ENCODE results near the gene IPP.
A peak's percentile ranks its signal among the peaks of the same experiment; 100 is the strongest.
"Not testable (repeated sequence)": the region's sequence is repeated elsewhere in the genome, so short reads cannot be mapped to it uniquely, and the experiment has no call there.

The IPP gene

GRCh38 chr1:45755697-45756096 is 5.2 kb upstream of the IPP start:
- H3K9me3 Mint-ChIP-seq: peaks cover 14% of the 10 kb centered on the region
- no peak for DNase-seq (ENCODE audit: low spot score)
- peaks cover 15% of the 10 kb centered on the region for H3K27me3 Mint-ChIP-seq (ENCODE audit: low read depth)
- H3K4me3 Mint-ChIP-seq: no peak overlapping the region
- peaks cover 4% of the 10 kb centered on the region for H3K4me1 Mint-ChIP-seq (ENCODE audit: low read depth)
- no peaks in the 10 kb centered on the region for H3K36me3 Mint-ChIP-seq (ENCODE audit: low read depth)
- H3K27ac Mint-ChIP-seq: no peak overlapping the region

DNA sequence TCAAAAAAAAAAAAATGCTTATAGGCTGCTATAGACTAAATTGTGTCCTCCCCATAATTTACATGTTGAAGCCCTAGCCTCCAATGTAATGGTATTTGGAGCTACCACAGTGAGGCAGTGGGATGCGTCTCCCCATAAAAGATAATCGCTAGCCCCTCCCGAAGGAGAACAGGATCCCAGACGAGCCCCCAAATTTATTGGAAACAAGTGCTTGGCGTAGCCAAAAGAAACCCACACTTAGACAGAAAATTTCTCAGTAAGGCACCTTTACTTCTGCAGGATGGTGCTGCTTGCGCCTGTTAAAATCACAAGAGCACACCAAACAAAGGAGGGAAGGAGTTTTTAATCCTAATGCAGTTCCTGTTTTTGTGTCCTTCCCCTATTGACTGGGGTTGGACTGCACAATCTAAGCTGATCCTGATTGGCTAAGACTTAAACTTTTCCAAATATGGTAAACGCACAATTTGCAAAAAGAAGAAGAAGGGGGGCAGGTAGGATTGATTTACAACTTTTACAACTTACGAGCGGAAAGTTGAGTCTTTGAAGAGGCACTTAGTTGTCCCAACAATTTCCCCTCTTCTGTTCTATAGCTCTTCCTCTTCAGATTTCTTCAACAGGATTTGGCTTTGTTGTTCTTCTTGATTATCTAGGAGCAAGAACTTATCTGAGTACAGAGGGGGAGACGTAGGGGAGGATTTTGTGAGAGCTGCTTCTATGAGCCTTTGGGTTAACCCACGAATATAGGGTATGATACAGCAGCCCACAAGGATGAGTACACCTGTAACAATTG is 3.0 kb upstream of the IPP start:
- H3K27me3 Mint-ChIP-seq (ENCODE audit: low read depth): peaks cover 4% of the 10 kb centered on the region
- no peak for DNase-seq (ENCODE audit: low spot score)
- H3K27ac Mint-ChIP-seq: no peak overlapping the region
- H3K36me3 Mint-ChIP-seq (ENCODE audit: low read depth): no peaks in the 10 kb centered on the region
- H3K4me1 Mint-ChIP-seq (ENCODE audit: low read depth): peaks cover 11% of the 10 kb centered on the region
- H3K9me3 Mint-ChIP-seq: peaks cover 14% of the 10 kb centered on the region
- H3K4me3 Mint-ChIP-seq: no peak overlapping the region

GRCh38 chr1:45752441-45753052 is 2.1 kb upstream of the IPP start:
- no peak for DNase-seq (ENCODE audit: low spot score)

DNA sequence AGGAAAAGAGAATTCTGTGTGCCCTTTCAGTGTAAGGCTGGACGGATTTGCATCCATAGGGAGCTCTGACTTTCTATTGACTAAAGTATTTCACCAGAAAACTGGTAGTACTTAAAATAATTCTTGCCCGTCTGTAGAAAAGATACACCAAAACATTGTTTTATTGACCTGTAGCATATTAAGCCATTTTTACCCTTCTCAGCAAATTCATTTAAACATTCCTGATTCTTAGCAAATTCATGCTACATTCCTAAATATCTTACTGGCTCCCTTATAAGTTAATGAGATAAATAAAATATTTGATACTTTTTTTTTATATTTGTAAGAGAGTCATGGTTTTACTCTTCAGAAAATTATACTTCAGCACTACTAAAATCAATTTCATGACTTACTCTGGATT is 1.6 kb upstream of the IPP start:
- DNase-seq (ENCODE audit: low spot score): no peak
- Mint-ChIP-seq H3K36me3 (ENCODE audit: low read depth) (no peaks in the 10 kb centered on the region), H3K27me3 (ENCODE audit: low read depth) (peaks cover 2% of the 10 kb centered on the region), H3K4me1 (ENCODE audit: low read depth) (peaks cover 11% of the 10 kb centered on the region), H3K27ac (peak overlapping the region; percentile 70), H3K9me3 (peaks cover 14% of the 10 kb centered on the region), H3K4me3 (peak overlapping the region; percentile 54)

More at GRCh38 chr1:45752441-45753052, 2.1 kb upstream of the IPP start:
- Mint-ChIP-seq H3K4me3 (no peak overlapping the region), H3K9me3 (peaks cover 14% of the 10 kb centered on the region), H3K27ac (no peak overlapping the region), H3K27me3 (ENCODE audit: low read depth) (peaks cover 2% of the 10 kb centered on the region), H3K4me1 (ENCODE audit: low read depth) (peaks cover 11% of the 10 kb centered on the region), H3K36me3 (ENCODE audit: low read depth) (no peaks in the 10 kb centered on the region)

DNA sequence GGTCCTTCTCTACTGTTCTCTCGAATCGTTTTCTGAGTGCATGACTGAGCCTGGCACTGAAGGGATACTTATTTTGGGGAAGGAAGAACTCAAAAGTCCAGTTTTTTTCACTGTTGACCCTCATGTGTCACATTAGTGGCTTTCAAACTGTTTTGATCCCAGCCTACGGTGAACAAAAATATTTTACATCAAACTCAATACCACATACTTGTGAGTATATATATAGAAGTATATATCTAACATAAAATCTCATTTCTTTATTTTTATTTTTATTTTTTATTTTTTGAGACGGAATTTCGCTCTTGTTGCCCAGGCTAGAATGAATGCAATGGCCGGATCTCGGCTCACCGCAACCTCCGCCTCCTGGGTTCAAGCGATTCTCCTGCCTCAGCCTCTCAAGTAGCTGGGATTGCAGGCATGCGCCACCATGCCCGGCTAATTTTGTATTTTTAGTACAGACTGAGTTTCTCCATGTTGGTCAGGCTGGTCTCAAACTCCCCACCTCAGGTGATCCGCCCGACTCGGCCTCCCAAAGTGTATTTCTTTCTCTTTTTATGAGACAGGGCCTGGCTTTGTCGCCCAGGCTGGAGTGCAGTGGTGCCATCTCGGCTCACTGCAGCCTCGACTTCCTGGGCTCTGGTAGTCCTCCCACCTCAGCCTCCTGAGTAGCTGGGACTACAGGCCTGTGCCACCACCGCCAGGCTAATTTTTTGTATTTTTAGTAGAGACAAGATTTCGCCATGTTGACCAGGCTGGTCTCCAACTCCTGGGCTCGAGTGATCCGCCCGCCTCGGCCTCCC is 786 bp upstream of the IPP start:
- H3K27me3 Mint-ChIP-seq (ENCODE audit: low read depth); H3K36me3 Mint-ChIP-seq (ENCODE audit: low read depth); DNase-seq (ENCODE audit: low spot score): not testable (repeated sequence)
- Mint-ChIP-seq H3K4me3 (peak overlapping the region; percentile 96), H3K9me3 (peaks cover 14% of the 10 kb centered on the region), H3K4me1 (ENCODE audit: low read depth) (peaks cover 11% of the 10 kb centered on the region), H3K27ac (peak overlapping the region; percentile 97)

- no peak overlapping the region for H3K27ac Mint-ChIP-seq
- H3K36me3 Mint-ChIP-seq (ENCODE audit: low read depth): peaks cover 8% of the 10 kb centered on the region
- H3K9me3 Mint-ChIP-seq: no peaks in the 10 kb centered on the region
- DNase-seq (ENCODE audit: low spot score): no peak
- H3K27me3 Mint-ChIP-seq (ENCODE audit: low read depth): no peaks in the 10 kb centered on the region
- peaks cover 10% of the 10 kb centered on the region for H3K4me1 Mint-ChIP-seq (ENCODE audit: low read depth)
- H3K4me3 Mint-ChIP-seq: no peak overlapping the region
These were observed 3.5 kb downstream of the IPP start for GRCh38 chr1:45746922-45747321.

DNA sequence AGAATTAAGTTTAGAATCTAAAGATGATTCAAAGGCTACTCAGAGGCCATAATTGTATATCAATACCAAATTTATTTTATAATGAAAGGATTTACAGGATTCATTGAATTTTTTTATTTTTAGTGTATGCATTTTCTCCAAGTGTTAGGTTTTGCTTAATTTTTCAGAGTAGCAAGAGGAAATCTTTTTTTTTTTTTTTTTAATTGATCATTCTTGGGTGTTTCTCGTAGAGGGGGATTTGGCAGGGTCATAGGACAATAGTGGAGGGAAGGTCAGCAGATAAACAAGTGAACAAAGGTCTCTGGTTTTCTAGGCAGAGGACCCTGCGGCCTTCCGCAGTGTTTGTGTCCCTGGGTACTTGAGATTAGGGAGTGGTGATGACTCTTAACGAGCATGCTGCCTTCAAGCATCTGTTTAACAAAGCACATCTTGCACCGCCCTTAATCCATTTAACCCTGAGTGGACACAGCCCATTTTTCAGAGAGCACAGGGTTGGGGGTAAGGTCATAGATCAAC is 10.8 kb downstream of the IPP start:
- not testable (repeated sequence) for DNase-seq (ENCODE audit: low spot score); H3K27me3 Mint-ChIP-seq (ENCODE audit: low read depth); H3K4me3 Mint-ChIP-seq; H3K9me3 Mint-ChIP-seq; H3K4me1 Mint-ChIP-seq (ENCODE audit: low read depth); H3K27ac Mint-ChIP-seq
- H3K36me3 Mint-ChIP-seq (ENCODE audit: low read depth): peaks cover 17% of the 10 kb centered on the region

DNA sequence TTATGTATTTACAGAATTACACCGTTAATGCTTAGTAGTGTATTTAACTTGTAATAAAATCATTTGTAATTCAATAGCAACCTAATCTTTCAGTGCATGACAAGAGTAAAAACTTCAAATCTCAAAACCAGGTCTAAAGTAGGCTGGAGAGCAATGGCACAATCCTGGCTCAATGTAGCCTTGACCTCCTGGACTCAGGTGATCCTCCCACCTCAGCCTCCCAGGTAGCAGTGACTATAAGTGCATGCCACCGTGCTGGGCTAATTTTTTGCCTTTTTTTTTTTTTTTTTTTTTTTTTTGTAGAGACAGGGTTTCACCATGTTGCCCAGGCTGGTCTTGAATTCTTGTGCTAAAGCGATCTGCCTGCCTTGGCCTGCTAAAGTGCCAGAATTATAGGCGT is 11.3 kb downstream of the IPP start:
- Mint-ChIP-seq H3K9me3 (no peaks in the 10 kb centered on the region), H3K4me3 (no peak overlapping the region), H3K27me3 (ENCODE audit: low read depth) (no peaks in the 10 kb centered on the region), H3K4me1 (ENCODE audit: low read depth) (peaks cover 5% of the 10 kb centered on the region), H3K36me3 (ENCODE audit: low read depth) (peaks cover 17% of the 10 kb centered on the region), H3K27ac (no peak overlapping the region)
- no peak for DNase-seq (ENCODE audit: low spot score)

DNA sequence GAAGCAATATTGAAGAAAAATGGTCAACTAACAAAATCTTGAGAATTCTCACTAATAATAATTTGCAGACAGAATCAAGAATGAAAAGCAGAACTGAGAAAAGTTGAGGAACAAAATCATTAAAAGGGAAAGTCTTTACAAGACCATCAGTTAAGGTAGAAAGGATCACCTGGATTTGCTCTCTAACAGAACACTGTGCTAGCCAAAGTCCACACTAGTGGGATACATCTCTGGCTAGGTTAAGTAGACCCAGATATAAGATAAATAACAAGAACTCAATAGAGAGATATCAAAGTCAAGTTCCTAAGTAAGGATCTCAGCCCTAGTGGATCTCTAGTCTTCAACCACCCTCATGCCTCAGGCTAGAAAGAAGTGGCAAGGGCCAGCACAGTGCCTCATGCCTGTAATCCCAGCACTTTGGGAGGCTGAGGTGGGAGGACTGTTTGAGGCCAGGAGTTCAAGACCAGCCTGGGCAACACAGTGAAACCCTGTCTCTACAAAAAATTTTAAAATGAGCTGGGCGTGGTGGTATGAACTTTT is 19.6 kb downstream of the IPP start:
- Mint-ChIP-seq H3K9me3 (no peaks in the 10 kb centered on the region), H3K27ac (no peak overlapping the region)

DNA sequence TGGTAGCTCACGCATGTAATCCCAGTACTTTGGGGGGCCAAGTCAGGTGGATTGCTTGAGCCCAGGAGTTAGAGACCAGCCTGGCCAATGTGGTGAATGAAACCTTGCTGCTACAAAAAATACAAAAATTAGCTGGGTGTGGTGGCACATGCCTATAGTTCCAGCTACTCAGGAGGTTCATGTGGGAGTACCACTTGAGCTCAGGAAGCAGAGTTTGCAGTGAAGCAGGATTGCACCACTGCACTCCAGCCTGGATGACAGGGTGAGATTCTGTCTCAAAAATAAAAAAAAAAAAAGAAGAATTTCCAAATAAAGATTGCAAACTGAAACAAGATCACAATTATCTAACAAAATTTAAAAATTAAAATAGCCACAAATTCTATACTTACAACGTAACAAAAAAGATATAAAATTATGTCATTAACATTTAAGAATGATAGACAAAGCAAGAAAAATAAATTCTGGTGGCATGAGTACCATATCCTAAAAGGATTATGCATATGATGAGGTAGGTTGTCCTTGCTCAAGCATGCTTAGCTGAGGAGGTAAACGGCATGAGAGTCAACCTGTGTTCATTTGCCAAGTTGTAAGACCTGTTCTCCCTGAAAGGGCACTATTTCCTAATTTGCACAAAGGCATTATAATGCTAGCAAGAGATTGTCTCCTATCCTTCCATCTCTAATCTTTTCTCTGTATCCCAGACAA is 20.2 kb downstream of the IPP start:
- no peak for DNase-seq (ENCODE audit: low spot score)
- no peaks in the 10 kb centered on the region for H3K27me3 Mint-ChIP-seq (ENCODE audit: low read depth)
- H3K4me1 Mint-ChIP-seq (ENCODE audit: low read depth): peaks cover 1% of the 10 kb centered on the region
- no peak overlapping the region for H3K27ac Mint-ChIP-seq
- no peaks in the 10 kb centered on the region for H3K36me3 Mint-ChIP-seq (ENCODE audit: low read depth)
- no peaks in the 10 kb centered on the region for H3K9me3 Mint-ChIP-seq
- H3K4me3 Mint-ChIP-seq: no peak overlapping the region

More for the DNA sequence above, 19.6 kb downstream of the IPP start:
- H3K4me3 Mint-ChIP-seq: no peak overlapping the region
- no peak for DNase-seq (ENCODE audit: low spot score)
- no peaks in the 10 kb centered on the region for H3K36me3 Mint-ChIP-seq (ENCODE audit: low read depth)
- no peaks in the 10 kb centered on the region for H3K27me3 Mint-ChIP-seq (ENCODE audit: low read depth)
- peaks cover 1% of the 10 kb centered on the region for H3K4me1 Mint-ChIP-seq (ENCODE audit: low read depth)

DNA sequence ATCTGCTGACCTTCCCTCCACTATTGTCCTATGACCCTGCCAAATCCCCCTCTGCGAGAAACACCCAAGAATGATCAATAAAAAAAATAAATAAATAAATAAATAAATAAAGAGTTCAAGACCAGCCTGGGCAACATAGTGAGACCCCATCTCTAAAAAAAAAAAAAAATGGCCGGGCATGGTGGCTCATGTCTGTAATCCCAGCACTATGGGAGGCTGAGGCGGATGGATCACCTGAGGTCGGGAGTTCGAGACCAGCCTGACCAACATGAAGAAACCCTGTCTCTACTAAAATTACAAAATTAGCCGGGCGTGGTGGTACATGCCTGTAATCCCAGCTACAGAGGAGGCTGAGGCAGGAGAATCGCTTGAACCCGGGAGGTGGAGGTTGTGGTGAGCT is 24.4 kb downstream of the IPP start:
- H3K9me3 Mint-ChIP-seq; H3K4me3 Mint-ChIP-seq; H3K27me3 Mint-ChIP-seq (ENCODE audit: low read depth); DNase-seq (ENCODE audit: low spot score); H3K27ac Mint-ChIP-seq; H3K4me1 Mint-ChIP-seq (ENCODE audit: low read depth); H3K36me3 Mint-ChIP-seq (ENCODE audit: low read depth): not testable (repeated sequence)

- Mint-ChIP-seq H3K27me3 (ENCODE audit: low read depth) (no peaks in the 10 kb centered on the region), H3K9me3 (no peaks in the 10 kb centered on the region)
- DNase-seq (ENCODE audit: low spot score): no peak
These were observed 27.1 kb downstream of the IPP start for GRCh38 chr1:45723248-45723930.

DNA sequence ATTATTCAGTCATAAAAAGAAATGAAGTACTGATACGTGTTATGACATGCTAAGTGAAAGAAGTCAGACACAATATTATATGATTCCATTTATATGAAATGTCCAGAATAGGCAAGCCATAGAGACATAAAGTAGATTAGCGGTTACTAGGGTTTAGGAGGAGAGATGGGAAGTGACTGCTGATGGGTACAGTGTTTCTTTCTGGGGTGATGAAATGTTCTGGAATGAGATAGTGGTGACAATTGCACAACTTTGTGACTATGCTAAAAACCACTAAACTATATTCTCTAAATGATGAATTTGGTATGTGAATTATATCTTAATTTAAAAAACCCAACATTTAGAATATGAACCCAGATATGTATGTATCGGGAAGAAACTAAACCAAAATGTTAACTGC is 27.6 kb downstream of the IPP start:
- no peak for DNase-seq (ENCODE audit: low spot score)
- no peak overlapping the region for H3K4me3 Mint-ChIP-seq
- H3K27me3 Mint-ChIP-seq (ENCODE audit: low read depth): no peaks in the 10 kb centered on the region
- H3K4me1 Mint-ChIP-seq (ENCODE audit: low read depth): no peaks in the 10 kb centered on the region
- H3K36me3 Mint-ChIP-seq (ENCODE audit: low read depth): no peaks in the 10 kb centered on the region
- no peaks in the 10 kb centered on the region for H3K9me3 Mint-ChIP-seq
- H3K27ac Mint-ChIP-seq: no peak overlapping the region

More at GRCh38 chr1:45723248-45723930, 27.1 kb downstream of the IPP start:
- Mint-ChIP-seq H3K4me3 (no peak overlapping the region), H3K27ac (no peak overlapping the region), H3K4me1 (ENCODE audit: low read depth) (no peaks in the 10 kb centered on the region), H3K36me3 (ENCODE audit: low read depth) (no peaks in the 10 kb centered on the region)

Measured in T-helper 2 cell treated with Interferon-gamma antibody and Interleukin-4, amounts not matched to agents 5 μg/mL and 100 μg/mL, for 36 hours (primary cell).